HG03442 (cell line): ENCODE data around the gene HES5.
"Not testable (repeated sequence)": the region's sequence is repeated elsewhere in the genome, so short reads cannot be mapped to it uniquely, and the experiment has no call there.

Experiments used
- ATAC-seq: cut with Tn5 transposase; IDR thresholded peaks from one replicate; pipeline ENCODE4 v1.9.1; 2021; ENCODE audit warnings: mild to moderate bottlenecking, moderate library complexity; ENCODE audit not compliant: unreplicated experiment

HES5 gene

DNA sequence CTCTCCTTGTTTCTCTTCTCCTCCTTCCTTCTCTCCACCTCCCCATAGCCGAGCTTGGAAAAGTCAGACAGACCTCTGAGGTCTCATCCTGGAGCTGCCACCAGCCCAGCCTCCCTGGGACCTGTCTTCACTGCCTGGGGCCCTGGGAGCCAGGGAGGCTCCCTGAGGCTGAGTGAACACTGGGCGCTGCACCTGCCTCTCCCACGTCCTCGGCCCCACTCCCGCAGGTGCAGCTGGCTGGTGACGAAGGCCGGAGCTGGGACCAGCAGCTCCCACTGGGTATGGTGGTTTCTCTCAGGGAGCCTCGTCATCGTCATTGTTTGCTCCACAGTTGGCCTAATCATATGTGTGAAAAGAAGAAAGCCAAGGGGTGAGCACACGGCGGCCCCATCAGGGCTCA lies 31.4 kb upstream of the HES5 start:
- no peak for ATAC-seq

DNA sequence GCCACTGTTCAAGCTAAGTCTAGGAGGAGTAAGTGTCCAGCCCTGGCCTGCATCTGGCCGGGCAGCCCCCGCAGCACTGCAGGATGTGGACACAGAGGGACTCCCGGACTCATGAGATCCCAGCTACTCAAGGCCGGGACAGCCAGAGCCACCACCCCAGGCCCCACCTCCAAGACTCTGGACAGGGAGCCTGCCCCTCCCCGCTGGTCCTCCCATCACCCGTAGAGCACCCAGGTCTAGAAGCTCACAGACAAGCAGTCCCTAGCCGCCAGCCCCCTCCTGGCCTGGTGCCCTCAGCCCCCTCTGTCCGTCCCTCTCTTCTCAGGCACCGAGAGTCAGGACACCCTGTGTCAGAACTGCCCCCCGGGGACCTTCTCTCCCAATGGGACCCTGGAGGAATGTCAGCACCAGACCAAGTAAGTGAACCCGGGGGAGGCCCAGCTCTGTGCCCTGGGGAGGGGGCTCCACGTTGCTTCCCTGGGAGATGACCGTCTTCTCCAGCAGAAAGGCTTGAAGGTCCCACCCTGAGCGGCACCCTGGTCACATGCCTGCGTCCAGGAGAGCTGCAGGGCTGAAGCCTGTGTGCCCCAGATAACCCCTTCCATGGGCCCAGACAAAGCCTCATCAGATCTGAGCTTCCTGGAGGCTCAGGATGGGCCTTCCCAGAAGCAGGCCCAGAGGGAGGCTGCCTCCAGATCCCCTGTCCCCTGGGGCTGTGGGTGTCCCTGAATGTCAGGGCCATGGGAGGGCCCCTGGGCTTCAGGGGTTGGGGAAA lies 30.4 kb upstream of the HES5 start:
- ATAC-seq: no peak

DNA sequence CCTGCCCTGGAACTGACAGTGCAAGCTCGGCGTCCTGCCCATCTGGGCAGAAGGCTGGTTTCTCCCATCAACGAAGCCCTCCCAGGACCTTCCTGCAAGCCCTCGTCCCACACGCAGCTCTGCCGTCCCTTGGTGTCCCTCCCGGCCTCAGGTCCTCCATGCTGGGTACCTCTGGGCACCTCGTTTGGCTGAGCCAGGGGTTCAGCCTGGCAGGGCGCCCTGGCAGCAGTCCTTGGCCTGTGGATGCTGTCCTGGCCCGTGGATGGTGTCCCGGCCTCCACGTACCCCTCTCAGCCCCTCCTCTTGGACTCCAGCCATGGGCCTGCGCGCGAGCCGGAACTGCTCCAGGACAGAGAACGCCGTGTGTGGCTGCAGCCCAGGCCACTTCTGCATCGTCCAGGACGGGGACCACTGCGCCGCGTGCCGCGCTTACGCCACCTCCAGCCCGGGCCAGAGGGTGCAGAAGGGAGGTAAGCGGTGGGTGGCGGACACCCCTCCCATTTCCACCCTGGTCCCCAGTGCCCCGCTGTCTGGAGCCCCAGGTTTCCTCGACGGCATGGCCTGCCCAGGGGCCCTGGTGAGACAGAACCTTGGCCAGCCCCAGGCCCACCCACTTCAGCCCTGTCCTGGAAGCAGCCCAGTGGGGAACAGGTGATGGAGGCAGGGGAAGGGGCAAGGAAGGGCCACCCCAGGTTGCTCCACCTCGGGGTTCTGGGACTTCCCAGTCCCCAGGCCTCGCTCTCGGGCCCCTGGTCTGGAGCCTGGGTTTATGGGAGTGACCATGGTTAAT lies 29.6 kb upstream of the HES5 start:
- no peak for ATAC-seq

DNA sequence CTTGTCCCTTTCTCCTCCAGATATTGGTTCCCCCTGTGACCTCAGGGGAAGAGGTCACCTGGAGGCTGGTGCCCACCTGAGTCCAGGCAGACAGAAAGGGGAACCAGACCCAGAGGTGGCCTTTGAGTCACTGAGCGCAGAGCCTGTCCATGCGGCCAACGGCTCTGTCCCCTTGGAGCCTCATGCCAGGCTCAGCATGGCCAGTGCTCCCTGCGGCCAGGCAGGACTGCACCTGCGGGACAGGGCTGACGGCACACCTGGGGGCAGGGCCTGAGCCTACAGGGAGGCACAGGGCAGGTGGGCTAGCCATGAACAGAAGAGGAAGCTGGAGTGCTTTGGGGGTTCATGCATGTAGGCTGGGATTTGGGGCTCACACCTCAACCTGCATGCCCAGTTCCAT lies 28.8 kb upstream of the HES5 start:
- no peak for ATAC-seq

DNA sequence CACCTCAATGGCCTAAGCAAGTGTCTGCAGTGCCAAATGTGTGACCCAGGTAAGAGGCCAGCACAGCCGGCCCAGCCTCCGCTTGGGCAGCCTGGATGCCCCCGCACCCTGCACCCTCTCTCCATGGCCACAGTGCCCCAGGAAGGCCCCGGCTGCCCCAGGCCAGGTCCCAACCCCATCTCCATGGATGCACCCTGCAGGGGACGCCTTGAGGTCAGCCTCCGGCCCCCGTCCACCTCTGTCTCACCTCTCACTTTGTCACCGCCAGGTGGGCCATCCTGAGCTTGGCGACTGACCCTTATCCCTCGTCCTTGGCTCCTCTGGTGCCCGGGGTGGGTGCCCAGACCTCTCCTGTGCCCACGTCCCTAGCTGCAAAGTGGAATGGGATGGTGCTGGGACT lies 28.4 kb upstream of the HES5 start:
- no peak for ATAC-seq

DNA sequence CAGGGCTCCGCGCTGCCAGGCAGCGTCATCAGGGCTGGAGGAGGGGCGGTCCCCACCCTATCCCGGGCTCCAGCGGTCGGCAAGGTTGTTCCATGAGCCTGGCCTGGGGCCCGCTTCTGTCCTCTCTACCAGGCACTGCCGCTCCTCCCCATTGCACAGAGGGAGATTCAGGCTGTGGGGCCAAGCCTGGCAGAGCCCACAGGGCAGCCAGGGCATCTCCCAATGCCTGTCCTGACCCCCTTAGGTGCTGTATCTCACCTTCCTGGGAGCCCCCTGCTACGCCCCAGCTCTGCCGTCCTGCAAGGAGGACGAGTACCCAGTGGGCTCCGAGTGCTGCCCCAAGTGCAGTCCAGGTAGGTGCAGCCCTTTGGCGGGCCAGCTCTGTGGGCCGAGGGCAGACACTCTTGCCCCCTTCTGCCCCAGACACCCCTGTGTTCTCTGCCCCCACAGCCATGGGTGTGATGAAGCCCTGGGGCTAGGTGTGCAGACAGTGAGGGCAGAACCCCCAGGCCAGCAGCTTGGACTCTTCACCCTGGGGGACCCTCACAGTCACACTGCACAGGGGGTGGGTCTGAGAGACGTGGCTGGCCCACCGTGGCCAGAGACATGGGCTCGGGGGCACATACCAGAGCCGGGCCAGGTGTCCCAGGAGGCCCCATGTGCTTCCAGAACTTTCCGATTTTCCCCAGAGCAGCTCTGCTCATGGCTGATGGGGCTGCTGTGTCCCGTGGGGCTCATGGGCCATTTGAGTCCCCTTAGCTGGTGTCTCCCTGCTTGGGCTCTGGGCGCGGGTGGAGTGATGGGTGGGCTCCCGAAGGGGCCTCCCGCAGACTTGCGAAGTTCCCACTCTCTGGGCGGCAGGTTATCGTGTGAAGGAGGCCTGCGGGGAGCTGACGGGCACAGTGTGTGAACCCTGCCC lies 27.7 kb upstream of the HES5 start:
- no peak for ATAC-seq

DNA sequence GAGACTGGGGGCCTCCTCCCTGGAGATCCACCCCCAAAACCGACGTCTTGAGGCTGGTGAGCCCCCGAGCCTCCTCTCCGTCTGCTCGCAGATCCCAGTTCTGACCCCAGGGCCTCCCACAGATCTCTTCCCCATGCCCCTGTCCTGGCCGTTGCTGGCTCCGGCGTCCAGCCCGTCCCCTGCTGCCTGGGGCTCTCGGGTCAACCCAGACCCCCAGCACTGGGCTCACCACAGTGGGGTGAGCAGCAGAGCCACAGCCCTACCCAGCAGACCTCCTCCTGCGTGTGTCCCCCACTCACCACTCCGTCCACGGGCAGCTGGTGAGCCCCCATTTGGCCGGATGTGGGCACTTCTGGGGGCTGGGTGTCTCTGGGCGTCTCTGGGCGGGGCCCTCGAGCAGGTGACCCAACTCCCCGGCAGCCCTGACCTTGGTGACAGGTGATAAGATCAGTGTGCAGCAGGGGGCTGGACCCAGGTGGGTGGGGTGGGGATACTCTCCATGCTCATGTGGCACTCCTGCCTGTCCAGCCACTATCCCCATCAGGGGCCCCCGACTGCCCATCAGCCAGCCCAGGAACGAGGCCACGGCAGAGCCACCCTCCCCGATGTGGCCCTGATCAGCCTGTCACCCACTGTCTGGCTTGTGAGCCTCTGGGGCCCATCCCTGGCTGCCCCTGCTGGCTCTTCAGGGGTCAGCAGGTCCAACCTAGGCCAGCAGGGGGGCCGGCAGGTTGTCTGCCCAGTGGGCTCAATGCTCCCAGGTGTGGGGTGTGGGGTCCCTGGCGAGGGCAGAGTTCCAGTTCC lies 26.8 kb upstream of the HES5 start:
- no peak for ATAC-seq

DNA sequence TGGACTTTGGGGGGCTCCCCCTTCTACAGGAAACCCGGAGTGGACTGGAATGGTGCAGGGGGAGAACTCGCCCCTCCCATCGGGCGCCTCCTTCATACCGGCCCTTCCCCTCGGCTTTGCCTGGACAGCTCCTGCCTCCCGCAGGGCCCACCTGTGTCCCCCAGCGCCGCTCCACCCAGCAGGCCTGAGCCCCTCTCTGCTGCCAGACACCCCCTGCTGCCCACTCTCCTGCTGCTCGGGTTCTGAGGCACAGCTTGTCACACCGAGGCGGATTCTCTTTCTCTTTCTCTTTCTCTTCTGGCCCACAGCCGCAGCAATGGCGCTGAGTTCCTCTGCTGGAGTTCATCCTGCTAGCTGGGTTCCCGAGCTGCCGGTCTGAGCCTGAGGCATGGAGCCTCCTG lies 26.2 kb upstream of the HES5 start, which contains the start of gene TNFRSF14:
TNFRSF14 (plus strand) TSS at position 95 of the 401 bp plus-strand sequence; CDS start at position 389, 294 bp downstream.
- no peak for ATAC-seq

DNA sequence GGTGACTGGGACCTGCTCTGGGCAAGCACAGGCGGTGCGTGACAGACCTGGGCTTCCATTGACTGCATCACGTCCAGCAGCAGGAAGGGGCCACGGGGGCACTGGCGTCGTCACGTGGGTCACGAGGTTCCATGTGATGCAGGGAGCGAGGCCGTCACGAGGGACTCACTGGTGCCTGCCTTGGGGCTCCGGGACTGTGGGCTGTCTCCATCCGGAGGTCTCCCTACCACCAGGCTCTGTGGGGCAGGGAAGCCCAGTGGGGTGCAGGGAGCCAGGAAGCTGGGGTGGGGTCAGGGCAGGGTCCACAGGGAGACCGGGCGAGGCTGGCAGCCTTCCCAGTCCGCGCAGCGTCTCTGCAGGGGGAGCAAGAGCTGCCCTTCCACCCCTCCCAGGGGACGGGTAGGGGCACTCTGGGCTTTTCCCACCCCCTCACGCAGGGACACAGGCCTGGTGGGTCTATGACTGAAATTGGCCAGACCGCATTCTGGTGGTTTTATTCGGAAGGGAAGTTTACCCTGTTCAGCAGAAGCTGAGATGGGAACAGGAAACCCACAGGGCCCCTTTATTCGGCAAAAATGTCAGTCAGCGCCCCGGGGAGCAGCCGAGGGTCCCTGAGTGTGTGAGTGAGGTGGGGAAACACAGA lies 25.7 kb upstream of the HES5 start:
- ATAC-seq: no peak

DNA sequence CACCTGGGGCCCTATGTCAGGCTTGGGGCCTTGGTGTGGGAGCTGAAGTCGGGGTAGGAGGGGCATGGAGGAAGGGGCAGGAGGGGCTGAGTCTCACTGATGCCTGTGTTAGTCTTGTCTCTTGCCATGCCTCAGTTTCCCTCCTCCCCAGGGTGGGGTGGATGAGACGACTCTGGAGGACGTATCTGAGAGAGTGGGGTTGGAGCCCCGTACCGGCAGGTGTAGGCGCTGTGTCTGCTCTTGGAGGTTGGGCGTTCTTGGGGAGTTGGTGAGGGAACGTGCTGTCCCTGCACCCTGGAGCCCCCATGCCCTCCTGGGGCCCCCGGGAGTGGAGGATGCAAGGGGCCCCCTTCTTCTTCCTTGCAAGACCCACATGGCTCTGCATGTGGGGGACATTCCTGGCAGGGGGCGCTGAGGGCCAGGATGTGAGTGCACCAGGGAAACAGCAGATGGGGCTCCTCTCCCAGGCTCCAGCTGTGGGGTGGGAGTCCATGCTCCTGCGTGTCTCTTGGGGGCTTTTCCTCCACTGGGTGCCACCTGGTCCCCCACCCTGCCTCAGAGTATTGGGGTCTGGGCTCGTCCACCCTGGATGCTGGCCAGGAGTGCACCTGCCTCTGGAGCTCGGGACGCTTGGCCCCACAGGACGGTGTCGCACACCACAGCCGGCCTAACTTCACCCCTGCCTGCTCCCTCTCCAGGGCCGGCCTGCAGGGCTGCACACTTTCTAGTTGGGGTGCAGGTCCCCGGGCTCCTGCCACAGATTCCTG lies 24.7 kb upstream of the HES5 start:
- ATAC-seq: no peak

DNA sequence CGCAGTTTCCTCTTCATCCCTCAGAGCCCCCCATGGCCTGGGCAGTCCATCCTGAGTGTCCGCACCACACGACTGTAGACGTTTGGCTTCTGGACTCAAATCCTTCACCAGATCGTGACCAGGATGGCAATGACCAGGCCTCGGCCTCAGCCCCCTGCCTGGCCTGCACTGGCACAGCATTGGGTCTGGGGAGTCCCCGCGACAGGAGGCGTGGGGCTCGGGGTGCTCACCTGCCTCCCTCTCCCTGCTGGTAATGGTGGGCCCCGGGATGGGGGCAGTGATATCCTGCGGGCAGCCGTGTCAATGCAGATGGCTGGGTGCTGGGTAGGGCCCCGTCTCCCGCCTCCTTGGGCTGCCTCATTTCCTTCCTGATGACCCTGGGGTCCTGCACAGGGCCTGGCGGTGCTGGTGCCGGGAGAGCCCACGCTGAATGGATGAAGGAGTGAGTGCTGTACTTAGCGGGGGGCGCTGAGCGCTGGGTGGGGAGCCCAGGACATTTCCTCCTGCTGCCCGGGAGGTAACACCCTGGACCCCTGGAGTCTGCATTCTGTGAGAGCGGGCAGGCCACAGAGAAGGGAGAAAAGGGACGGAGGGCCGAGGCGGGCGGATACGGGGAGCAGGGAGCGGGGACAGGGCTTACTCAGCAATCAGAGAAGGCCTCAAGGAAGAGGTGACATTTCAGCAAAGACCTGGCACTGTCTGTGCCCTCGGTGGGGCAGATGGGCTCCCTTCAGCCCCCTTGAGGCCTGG lies 24.0 kb upstream of the HES5 start:
- ATAC-seq: no peak

DNA sequence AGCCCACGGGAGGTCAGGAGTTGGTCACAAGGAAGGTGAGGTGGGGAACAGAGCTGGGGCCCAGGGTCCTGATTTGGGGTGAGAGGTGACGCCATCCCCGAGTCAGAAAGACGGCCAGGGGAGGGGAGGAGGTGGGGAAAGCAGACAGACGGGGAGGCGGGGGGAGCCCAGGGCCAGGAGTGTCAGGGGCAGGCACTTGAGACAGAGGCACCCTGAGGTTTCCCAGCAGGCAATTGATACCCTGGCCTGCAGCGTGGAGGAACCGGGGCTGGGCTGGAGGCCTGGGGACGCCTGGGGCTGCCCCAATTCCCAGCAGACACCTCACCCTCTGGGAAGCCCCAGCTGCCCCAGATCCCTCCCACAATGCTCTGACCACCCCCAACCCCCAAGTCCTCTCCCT lies 23.0 kb upstream of the HES5 start:
- ATAC-seq: not testable (repeated sequence)

DNA sequence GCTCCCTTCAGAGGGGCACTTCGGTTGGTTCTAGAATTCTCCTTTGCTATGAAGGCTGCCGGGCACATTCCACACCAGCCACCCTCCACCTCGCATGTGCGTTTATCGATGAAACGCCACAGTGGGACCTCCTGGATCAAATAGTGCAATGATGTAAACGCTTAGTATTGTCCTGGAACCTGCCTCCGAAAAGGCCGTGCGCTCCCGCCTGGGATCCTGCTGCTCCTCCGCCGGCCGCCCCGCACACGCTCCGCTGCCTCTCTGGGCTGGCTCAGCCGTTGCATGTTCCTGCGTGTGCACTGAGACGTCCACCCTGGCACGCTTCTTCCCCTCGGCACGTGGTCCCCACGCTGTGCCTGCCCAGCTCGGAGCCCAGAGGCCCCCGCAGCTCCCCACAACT lies 22.1 kb upstream of the HES5 start:
- ATAC-seq: no peak

DNA sequence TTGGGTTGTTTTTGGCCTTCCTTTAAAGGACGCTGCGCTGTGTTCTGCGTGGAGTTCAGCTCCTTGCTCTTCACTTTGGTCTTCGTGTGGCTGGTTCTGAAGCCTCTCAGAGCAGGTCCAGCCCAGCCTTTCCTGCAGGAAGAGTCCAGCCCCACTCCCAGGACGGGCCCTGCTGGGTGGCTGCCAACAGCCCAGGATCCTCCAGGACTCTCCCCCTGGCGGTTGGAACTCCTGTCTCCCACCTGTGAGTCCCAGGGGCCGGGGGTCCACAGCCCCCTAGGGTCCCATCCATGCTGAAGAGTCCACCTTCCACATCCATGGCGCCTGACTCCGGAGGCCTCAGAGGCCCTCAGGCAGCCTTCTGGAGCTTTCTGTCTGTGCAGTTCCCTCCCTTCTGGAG lies 21.5 kb upstream of the HES5 start:
- ATAC-seq: not testable (repeated sequence)

DNA sequence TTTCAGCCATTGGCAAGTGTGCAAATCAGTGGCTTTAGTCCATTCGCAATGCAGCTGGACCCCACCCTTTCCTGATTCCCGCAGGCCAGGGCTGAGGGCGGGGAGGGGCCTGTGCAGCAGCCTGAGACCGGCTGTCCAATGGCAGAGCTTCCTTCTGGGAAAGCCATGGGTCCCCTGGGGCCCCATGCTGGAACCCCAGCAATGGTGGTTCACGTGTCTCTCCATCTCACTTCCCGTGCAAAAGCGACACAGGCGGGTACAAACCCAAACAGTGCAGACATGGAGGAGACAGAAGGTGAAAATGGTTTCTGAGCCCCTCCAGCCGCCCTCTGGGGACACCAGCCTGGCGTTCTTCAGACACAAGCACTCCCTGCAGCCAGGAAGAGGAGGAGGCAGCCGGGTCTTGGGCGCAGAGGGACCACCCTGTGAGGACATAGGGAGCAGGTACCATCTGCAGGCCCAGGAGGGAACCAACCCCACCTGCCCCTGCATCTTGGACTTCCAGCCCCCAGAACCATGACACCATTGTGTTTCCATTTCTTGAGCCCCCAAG lies 20.3 kb upstream of the HES5 start:
- not testable (repeated sequence) for ATAC-seq

DNA sequence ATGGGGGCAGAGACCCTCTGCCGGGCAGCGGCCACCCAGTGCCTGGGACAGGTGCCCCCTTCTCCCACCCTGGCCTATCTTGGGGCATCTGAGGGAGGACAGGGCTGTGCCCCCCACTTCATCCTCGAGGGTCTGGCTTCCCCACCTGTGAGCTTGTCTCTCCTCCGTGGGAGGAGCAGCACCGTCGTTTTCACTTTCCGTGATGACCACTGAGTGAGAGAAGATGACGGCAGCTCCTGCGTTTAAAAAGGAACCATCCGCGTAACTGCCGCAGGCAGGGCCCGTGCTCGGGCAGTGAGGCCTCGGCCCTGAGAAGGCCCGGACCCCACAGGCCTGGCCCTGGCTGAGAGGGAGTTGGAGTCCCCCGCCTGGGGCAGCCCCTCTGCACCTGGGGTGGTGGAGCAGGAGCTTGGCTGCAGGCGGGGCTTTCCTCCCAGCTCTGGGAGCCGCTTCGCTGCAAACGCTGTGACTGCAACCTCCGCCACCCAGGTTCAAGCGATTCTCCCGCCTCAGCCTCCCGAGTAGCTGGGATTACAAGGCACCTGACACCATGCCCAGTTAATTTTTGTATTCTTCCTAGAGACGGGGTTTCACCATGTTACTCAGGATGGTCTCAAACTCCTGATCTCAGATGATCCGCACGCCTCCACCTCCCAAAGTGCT lies 19.4 kb upstream of the HES5 start:
- ATAC-seq: not testable (repeated sequence)

DNA sequence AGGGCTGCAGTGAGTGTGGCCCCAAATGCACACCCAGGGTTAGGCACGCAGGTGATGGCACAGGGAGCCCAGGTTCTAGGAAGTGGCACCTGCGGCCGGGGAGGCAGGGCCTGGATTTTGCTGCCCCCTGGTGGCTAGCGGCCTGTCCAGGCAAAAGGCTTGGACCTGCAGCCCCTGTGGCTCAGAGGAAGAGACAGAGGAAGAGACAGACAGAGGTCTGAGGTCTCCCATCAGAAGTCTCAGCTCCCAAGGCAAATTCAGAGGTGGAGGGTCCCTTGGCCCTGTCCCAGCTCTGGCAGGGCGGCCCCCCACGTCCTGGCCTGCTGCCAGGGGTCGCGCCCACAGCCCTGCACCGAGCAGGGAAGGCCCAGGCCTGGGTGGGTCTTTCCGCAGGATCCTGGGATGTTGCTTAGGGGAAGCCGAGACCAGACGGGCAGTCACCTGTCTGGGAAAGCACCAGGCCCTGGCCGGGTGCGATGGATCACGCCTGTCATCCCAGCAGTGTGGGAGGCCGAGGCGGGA lies 18.1 kb upstream of the HES5 start:
- no peak for ATAC-seq
